NT2/D1 (cell line): ENCODE results near the gene FOSL1.

Experiments used
- DNase-seq: peaks from one replicate; pipeline ENCODE4 v3.0.0-alpha.2; 2011; ENCODE audit warnings: low read depth, low spot score
- H3K27me3 ChIP-seq: 2 replicates; pipeline ENCODE4 v1.6.0; 2011; ENCODE audit warnings: mild to moderate bottlenecking; ENCODE audit not compliant: insufficient read length, insufficient read depth
- H3K36me3 ChIP-seq: 2 replicates; pipeline ENCODE4 v1.6.1; 2011; ENCODE audit warnings: mild to moderate bottlenecking, low read length, mixed read lengths; ENCODE audit not compliant: insufficient read depth, insufficient read length
- H3K4me1 ChIP-seq: 2 replicates; pipeline ENCODE4 v1.5.1; 2011; ENCODE audit not compliant: insufficient read depth, insufficient read length
- H3K4me3 ChIP-seq: 2 replicates; pipeline ENCODE4 v1.5.1; 2011; ENCODE audit warnings: low read depth; ENCODE audit not compliant: insufficient read length
- H3K9ac ChIP-seq: 2 replicates; pipeline ENCODE4 v1.6.0; 2011; ENCODE audit warnings: low read depth; ENCODE audit not compliant: insufficient read length
- H3K9me3 ChIP-seq: 2 replicates; pipeline ENCODE4 v1.5.1; 2011; ENCODE audit warnings: mild to moderate bottlenecking, low read length; ENCODE audit not compliant: insufficient read depth
- SUZ12 ChIP-seq: IDR thresholded peaks from 2 replicates; pipeline ENCODE4 v1.6.1; 2011; ENCODE audit not compliant: insufficient read length, insufficient read depth; ENCODE audit errors: extremely low read depth
- YY1 ChIP-seq: IDR thresholded peaks from 2 replicates; pipeline ENCODE4 v1.6.1; 2011; ENCODE audit not compliant: insufficient read length, insufficient read depth
- ZNF274 ChIP-seq: IDR thresholded peaks from 2 replicates; pipeline ENCODE4 v1.6.1; 2011; ENCODE audit warnings: mild to moderate bottlenecking, low read depth, low read length

Gene FOSL1

DNA sequence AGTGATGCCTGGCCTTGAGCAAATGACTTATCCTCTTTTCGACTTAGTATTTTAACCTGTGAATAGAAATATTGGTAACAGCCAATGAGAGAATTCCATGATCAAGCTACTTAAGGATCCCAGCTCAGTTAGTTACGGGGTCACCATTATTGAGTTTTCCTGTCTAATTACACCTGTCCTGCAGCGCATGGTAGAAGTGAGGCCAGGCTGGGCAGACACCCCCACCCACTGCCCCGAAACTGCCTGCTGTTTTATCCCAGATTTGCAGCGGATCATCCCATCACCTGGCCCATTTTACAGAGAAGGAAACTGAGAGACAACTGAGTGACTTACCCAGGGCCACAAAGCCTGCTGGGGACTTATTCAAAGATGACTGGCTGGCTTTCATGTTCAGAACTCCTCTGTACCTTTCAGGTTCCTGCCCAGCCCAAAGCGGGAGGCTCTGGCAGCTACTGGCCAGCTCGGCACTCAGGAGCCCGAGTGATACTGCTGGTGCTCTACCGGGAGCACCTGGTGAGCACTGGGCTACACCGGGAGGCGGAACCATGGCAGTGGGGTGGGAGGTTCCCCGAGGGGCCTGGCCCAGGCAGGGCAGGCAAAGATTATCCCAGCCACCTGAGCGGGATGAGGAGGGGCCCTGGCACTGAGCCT lies 38.5 kb downstream of the FOSL1 start:
- H3K9me3 ChIP-seq = no peaks in the 10 kb centered on the region
- peaks cover 22% of the 10 kb centered on the region for H3K4me1 ChIP-seq
- peaks cover 64% of the 10 kb centered on the region for H3K36me3 ChIP-seq
- no peaks in the 10 kb centered on the region for H3K27me3 ChIP-seq
- H3K4me3 ChIP-seq = peak overlapping the region; percentile 98
- peak overlapping the region; percentile 97 for H3K9ac ChIP-seq
- no peak for DNase-seq
- TF ChIP-seq YY1 = no peak
- no peak for TF ChIP-seq ZNF274
- TF ChIP-seq SUZ12 = no peak

DNA sequence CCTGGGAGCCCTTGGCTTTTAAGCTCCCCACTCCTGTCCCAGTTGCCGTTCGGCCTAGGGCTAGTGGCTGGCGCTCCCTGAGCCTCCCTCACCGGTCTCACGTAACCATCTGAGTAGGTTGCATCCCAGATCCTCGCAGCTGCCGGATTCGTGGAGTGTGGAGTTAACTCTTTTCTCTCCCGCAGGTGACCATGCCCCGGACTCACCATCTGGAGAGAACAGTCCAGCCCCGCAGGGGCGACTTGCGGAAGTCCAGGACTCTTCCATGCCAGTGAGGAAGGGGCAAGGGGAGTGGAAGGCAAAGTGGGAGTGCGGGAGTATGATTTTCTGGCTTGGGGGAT lies 39.1 kb downstream of the FOSL1 start:
- H3K9me3 ChIP-seq = no peaks in the 10 kb centered on the region
- no peak for DNase-seq
- H3K4me3 ChIP-seq = peak overlapping the region; percentile 98
- no peaks in the 10 kb centered on the region for H3K27me3 ChIP-seq
- peak overlapping the region; percentile 97 for H3K9ac ChIP-seq
- TF ChIP-seq YY1 = no peak
- no peak for TF ChIP-seq ZNF274
- no peak for TF ChIP-seq SUZ12
- peaks cover 64% of the 10 kb centered on the region for H3K36me3 ChIP-seq
- H3K4me1 ChIP-seq = peaks cover 19% of the 10 kb centered on the region

DNA sequence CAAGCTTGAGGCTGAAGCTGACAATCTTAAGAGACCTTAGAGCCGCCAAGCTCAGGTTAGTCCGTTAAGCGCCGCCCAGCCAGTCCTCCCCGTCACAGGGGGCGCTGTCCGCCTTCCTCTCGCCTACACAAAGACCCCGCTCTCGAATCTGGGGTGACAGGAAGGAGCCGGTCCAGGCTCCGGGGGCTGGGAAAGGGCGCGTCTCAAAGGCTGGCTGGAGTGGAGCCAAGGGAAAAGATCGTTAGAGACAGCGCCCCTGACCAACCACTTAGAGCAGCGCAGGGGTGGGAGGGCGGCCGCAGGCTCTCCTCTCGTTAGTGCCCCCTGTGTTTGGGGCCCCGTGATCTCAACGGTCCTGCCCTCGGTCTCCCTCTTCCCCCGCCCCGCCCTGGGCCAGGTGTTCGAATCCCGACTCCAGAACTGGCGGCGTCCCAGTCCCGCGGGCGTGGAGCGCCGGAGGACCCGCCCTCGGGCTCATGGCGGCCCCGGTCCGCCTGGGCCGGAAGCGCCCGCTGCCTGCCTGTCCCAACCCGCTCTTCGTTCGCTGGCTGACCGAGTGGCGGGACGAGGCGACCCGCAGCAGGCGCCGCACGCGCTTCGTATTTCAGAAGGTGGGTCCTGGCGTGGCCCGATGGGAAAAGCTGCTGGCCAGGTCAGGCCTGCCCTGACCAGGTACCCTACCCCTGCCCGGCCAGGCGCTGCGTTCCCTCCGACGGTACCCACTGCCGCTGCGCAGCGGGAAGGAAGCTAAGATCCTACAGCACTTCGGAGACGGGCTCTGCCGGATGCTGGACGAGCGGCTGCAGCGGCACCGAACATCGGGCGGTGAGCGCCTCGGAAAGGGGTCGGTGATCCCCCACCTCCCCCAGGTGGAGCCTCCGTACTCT lies 39.7 kb downstream of the FOSL1 start, which contains the start of gene MUS81:
Gene MUS81 (plus strand): TSS at position 156 of the 887 bp plus-strand sequence. CDS start 321 bp downstream, at position 477.
- Histone ChIP-seq H3K4me1 (peaks cover 19% of the 10 kb centered on the region), H3K9me3 (no peaks in the 10 kb centered on the region), H3K4me3 (peak within 1 kb of the TSS; percentile 98), H3K36me3 (peaks cover 64% of the 10 kb centered on the region), H3K9ac (peak within 1 kb of the TSS; percentile 97), H3K27me3 (no peaks in the 10 kb centered on the region)
- TF ChIP-seq ZNF274 (no peak), SUZ12 (no peak), YY1 (no peak)
- peak; percentile 98 for DNase-seq

DNA sequence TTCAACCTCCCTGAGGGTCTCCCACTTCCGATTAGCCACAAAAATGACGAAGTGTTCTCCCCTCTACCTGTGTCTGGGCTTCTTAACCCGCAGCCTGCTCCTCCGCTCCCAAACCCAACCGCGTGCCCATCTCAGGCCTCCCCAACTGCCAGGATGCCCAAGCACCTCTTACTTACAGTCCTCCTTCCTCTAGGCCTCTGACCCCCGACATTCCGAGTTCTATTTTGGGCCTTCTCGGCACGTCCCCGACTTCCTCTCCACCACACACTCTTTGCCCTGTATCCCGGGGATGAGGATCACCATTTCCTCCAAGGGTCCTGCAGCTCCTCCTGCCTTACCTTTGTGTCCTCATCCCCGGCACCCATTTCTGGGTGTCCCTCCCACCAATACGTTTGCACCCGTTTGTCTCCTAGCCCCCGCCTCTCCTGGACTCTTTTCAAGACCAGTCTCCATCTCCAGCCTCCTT lies 40.3 kb downstream of the FOSL1 start:
- no peak for DNase-seq
- peaks cover 64% of the 10 kb centered on the region for H3K36me3 ChIP-seq
- peak overlapping the region; percentile 95 for H3K9ac ChIP-seq
- H3K4me3 ChIP-seq = peak overlapping the region; percentile 98
- peaks cover 19% of the 10 kb centered on the region for H3K4me1 ChIP-seq
- no peaks in the 10 kb centered on the region for H3K27me3 ChIP-seq
- no peak for TF ChIP-seq ZNF274
- no peak for TF ChIP-seq YY1
- no peak for TF ChIP-seq SUZ12
- no peaks in the 10 kb centered on the region for H3K9me3 ChIP-seq

DNA sequence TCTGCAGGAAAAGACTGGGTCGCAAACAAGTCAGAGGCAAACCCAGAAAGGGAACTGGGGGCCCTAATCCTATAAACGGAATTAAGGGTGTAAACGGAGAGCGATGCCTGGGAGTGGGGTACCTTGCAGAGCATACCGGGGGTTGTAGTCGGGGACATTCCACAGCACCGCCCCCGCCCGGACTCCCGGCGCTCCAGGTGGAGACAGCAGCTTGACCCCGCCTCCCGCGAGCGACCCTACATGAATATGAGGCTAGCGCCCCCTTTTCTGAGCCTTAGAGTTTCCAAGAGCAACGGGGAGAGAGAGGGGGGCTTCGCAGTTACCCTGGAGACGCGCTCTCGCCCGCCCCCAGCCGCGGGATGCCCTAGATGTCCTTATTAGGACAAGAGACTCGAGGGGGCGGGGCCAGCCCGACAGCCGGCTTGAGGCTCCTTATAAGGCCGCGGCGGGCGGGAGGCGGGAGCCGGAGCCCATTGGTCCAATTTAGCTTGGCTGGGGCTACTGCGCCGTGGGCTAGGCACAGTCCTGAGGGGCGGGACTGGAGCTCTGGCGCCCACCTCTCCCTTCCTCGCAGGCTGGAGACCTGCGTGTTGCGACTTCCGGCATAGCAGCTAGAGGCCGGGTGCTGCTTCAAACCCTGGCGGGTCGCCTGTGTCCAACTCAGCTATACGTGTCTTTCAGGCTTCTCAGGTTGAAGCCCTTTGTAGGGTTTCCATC lies 40.9 kb downstream of the FOSL1 start:
- Histone ChIP-seq H3K27me3 (no peaks in the 10 kb centered on the region), H3K4me3 (peak overlapping the region; percentile 98), H3K9ac (peak overlapping the region; percentile 95), H3K4me1 (peaks cover 19% of the 10 kb centered on the region), H3K36me3 (peaks cover 64% of the 10 kb centered on the region), H3K9me3 (no peaks in the 10 kb centered on the region)
- TF ChIP-seq SUZ12 = no peak
- TF ChIP-seq ZNF274 = no peak
- no peak for TF ChIP-seq YY1
- DNase-seq = peak; percentile 100

DNA sequence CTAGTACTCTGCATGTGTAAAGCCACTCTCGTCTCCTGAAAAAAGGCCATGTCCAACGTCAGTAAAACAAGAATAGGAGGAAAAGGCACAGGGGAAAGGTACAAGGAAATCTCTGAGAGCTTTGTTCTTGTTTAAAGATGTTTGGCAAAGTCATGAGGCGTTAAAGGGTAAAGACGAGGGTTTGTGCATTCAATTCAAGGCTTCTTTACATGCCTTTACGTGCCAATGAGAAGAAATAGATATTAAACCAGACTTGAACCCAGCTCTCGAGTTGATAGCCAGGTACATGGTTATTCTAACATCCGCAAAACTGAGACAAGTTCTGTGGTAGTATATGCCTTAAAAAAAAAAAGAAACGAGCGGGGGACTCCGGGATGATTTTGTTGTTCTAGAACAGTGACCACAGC lies 41.5 kb downstream of the FOSL1 start:
- peak overlapping the region; percentile 72 for H3K9ac ChIP-seq
- no peaks in the 10 kb centered on the region for H3K9me3 ChIP-seq
- H3K4me1 ChIP-seq = peaks cover 19% of the 10 kb centered on the region
- DNase-seq = no peak
- peaks cover 64% of the 10 kb centered on the region for H3K36me3 ChIP-seq
- TF ChIP-seq YY1 = no peak
- H3K27me3 ChIP-seq = no peaks in the 10 kb centered on the region
- H3K4me3 ChIP-seq = peak overlapping the region; percentile 96
